ENCODE results near the gene PFDN1.

- TF ChIP-seq CTCF (IDR thresholded peaks at IDR 0.05 in 2 of 3, conservative IDR thresholded peaks at IDR 0.05 in 1 of 3; ENCODE audit: control insufficient read depth in 2 of 3, extremely low read depth in 1 of 3, insufficient read depth in 1 of 3, low read depth in 3 of 3, low read length in 3 of 3) (no peak), MYC (IDR thresholded peaks at IDR 0.05; ENCODE audit: insufficient read depth, insufficient read length, insufficient replicate concordance, low read length, severe bottlenecking) (no peak), ZNF384 (IDR thresholded peaks at IDR 0.05; ENCODE audit: borderline replicate concordance, low read depth, low read length) (no peak), MAX (IDR thresholded peaks at IDR 0.05; ENCODE audit: low read depth, low read length) (no peak), MEF2A (IDR thresholded peaks at IDR 0.05; ENCODE audit: insufficient read depth, low read depth, low read length) (no peak), MTA2 (IDR thresholded peaks at IDR 0.05; ENCODE audit: low read depth) (no peak), CBFB (IDR thresholded peaks at IDR 0.05; ENCODE audit: low read depth) (no peak)
Observed at GRCh38 chr5:140337880-140338279, 35.0 kb upstream of the PFDN1 start.
